ENCODE results near the gene DISC1. TPM values are rescaled to one million over a fixed set of nuclear protein-coding genes. Genes with fewer than 3 reads are reported as not detected.
"Not testable (repeated sequence)": the region's sequence is repeated elsewhere in the genome, so short reads cannot be mapped to it uniquely, and the experiment has no call there.

DISC1 gene
- polyA plus RNA-seq, 1 donor: 6.3 TPM

DNA sequence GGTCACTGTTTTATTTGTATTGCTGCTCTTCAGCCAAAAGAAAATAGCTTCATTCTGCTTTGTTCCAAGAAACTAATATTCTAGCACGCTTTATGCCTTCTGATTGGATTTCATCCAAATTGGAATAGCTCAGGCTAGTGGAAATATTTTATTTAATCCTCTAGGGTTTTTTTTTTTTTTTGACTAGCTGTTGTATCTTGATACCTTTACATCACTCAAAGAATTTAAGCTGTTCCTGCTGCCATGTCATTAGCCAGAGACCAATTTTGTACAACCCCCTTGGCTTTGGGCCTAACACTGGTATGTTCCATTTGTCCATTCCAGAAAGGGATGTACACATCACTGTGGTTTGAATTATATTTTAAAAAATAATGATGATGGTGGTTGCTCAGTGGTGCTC, 103.0 kb downstream of the DISC1 start:
- DNase-seq (ENCODE audit: low read depth): no peak

DNA sequence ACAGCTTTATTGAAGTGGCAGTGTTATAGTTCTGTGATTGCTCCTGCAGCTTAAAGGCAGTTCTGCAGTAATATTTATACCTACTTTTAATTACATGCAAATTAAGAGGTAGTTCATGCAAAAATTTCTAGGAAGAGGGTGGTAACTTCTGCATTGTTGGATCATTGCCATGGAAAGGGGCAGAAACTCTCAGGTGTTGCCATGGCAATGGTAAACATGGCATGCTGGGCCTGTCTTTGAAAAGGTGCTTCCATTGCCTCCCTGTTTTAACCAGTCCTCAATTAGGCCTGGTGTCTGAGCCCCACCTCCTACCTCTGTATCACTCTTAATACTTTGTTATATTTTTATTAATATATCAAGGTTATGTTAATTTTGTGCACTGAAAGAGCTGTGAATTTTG, 104.7 kb downstream of the DISC1 start:
- no peak for DNase-seq (ENCODE audit: low read depth)

DNA sequence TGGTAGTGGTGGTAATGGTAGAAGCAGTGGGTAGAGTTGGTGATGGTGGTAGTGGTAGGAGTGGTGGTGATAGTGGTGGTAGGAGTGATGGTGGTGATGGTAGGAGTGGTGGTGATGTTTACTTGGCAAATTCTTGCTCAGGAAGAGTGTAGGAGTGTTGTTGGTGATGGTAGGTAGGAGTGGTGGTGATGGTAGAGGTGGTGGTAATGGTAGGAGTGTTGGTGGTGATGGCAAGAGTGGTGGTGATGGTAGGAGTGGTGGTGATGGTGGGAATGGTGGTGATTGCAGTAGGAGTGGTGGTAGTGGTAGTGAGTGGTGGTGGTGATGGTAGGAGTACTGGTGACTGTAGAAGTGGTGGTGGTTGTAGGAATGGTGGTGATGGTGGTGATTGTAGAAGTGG, 106.5 kb downstream of the DISC1 start:
- no peak for DNase-seq (ENCODE audit: low read depth)

DNA sequence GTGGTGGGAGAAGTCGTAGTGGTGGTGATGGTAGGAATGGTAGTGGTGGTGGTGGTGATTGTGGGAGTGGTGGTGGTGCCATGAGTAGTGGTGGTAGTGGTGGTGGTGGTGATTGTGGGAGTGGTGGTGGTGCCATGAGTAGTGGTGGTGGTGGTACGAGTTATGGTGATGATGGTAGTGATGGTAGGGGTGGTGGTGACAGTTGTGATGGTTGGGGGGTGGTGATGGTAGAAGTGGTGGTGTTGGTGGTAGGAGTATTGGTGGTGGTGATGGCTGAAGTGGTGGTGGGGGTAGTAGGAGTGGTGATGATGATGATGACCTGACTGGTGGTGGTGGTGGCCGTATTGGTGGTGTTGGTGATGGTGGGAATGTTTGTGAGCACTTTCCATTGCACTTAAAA, 107.1 kb downstream of the DISC1 start:
- DNase-seq (ENCODE audit: low read depth): no peak

DNA sequence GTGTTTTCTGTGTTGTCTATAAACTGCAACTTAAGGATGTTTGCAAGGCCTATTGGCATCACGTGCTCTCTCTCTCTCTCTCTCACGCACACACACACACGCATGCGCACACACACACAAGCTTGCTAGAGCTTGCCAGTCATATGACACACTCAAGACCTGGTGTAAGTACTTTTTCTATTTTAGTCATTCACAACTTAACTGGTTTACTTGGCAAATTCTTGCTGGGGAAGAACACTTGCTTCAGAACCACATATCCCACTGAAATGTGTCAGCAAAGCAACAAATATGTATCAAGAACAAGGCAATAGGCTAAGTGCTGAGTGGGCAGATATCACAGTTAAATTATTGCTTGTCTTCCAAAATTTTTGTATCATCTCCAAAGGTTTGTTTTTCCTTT, 107.8 kb downstream of the DISC1 start:
- no peak for DNase-seq (ENCODE audit: low read depth)

DNA sequence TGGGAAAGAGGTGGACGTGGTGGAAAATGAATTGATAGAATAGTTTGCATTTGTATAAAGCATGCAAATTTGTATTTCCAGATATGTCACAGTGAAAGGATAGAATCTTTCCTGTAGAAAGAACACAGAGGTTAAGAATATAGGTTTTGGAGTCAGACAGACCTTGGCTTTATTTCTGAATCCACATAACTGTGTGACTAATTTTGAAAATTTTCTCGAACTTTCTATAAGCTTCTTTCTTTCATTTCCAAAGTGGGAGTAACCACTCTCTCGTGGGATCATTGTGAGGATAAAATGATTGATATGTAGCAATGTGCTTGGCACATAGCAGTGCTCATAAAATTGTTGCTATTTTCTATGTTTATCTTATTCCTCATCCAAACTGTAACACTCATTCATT, 108.8 kb downstream of the DISC1 start:
- no peak for DNase-seq (ENCODE audit: low read depth)

DNA sequence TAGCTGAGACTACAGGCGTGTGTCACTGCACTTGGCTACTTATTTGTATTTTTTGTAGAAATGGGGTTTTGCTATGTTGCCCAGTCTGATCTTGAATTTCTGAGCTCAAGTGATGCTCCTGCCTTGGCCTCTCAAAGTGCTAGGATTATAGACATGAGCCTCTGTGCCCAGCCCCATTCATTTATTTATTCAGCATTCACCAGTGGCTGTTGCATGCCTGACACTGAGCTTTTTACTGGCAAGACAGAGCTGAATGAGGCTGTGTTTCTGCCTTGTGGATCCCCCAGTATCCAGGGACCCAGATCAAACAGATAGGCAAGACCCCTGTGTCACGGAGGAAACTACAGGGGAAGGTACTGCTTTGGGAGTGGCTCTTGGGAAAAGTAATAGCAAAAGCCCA, 109.4 kb downstream of the DISC1 start:
- no peak for DNase-seq (ENCODE audit: low read depth)

DNA sequence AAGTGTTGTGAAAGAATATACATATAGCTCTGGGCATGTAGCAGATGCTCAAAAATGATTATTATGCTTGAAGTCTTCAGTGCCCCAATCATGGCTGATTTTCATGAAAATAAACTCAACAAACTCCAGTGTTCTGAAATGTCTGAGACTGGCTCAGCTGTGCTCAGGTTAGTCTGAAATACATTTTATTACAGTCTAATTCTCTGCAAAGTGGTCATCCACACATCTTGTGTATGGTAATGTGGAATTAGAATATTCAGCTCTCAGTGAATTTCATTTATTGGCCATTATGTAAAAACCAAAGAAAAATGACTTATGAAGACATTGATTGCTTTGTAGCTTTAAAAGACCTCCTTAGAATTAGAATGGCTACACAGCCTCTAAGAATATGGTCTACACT, 109.9 kb downstream of the DISC1 start:
- no peak for DNase-seq (ENCODE audit: low read depth)

DNA sequence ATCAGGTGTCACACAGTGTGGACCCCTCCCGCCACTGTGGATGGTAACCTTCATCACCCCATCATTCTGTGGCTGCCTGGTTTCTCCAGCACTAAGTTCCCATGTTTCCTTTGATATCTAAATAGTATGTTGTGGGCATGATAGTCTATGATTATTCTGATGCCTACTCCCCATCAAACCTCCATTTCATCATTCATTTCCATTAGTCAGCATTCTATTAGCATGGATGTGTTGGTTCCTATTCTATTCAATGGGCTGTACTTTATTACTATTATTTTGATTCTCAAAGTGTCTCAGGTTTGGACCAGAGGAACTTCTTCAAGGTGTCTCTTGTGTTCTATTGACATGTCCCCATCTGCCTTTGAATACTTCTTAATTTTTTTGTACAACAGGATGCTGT, 112.0 kb downstream of the DISC1 start:
- no peak for DNase-seq (ENCODE audit: low read depth)

DNA sequence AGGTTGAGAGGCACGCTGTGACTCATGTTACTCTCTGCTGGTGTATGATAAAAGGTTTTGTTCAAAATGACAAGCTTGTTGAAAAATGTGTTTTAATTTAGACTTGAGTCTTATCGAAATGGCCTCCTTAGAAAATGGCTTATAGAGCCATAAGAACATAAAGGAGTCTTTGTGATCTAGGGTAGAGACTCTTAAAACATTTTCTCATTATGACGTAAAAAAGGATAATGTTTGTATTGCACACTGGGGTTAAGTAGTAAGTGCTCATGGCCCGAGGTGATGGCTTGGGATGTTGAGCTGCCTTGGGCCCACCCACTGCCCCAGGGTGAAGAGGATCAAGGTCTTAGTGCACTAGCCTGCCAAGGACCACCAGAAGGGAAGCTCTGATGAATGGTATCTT, 117.4 kb downstream of the DISC1 start:
- no peak for DNase-seq (ENCODE audit: low read depth)

DNA sequence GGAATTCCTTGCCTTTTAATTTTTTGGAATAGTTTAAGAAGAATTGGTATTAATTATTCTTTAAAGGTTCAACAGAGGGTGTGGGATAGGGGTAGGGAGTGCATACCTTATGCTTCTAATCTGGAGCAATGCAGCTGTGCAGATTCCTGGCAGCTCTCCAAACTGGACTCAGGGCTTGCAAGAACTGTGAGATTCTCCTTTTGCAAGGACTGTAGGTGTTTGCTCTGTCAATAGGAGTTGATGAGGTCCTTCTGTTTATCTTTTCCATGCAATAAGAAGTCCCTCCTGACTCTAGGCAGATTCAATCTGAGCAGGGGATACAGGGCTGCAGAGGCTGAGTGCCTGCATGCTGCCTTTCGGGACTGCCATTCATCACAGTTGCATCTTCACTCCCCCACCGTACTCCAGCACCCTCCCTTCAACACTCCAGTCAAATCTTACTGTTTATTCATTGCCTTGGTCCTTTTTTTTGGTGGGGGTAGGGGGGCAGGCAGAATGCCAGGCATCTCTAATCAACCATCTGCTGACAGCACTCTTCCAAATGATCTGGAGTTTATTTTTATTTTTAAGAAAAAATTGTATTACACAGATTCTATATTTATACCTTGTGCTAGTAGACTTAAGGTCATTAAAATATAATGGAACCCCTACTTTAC, 122.3 kb downstream of the DISC1 start:
- DNase-seq (ENCODE audit: low read depth): no peak

DNA sequence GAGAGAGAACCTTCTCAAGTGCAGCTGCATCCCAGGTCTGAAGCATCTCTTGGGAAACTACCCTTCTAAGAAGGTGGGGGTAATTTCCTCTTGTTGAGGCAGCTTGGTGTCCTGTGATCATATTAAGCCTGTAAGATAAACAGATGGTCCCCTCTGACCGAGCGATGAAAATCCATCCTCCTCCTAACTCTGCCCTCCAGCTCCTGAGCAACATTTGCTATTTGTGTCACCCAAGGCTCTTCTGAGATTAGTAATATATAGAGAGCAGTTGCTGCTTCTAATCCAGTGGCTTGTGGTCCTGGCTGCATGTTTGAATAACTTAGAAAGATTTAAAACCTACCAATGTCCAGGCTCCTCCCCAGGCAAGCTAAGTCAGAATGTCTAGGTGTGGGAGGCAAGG, 123.7 kb downstream of the DISC1 start:
- no peak for DNase-seq (ENCODE audit: low read depth)

DNA sequence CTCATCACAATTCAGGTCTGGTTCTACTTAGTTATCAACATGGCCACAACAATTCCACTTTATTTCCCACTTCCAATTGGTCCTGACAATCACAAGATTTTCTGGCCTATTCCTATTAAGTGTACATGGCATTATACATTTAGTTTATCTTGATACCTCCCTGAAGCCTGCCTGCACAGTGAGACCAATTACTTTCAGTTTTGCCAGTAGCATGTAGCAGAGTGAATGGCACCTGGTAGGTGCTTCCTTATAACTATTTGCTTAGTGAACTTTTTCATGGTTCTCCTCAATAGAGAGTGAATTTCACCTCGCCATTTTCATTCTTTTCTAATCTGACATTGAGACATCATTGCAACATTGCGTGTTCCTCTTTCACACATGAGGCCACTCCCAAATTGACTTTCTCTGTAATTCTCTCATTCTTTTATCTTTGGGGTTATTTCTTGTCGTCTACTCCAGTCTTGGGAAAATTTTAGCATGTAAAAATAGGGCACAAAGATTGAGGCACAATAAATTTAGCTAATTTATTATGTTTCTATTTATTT, 124.3 kb downstream of the DISC1 start:
- DNase-seq (ENCODE audit: low read depth): no peak

DNA sequence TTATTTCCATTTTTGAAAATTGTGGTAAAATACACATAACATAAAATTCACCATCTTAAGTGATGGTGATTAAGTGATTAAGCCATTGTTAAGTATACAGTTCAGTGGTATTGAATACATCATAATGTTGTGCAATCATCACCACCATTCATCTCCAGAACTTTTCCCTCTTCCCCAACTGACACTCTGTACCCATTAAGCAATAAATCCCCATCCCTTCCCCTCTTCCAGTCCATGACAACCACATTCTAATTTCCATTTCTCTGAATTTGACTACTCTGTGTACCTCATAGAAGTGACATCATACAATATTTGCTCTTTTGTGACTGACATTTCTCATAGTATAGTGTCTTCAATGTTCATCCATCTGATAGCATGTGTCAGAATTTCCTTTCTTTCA, 124.8 kb downstream of the DISC1 start:
- no peak for DNase-seq (ENCODE audit: low read depth)

DNA sequence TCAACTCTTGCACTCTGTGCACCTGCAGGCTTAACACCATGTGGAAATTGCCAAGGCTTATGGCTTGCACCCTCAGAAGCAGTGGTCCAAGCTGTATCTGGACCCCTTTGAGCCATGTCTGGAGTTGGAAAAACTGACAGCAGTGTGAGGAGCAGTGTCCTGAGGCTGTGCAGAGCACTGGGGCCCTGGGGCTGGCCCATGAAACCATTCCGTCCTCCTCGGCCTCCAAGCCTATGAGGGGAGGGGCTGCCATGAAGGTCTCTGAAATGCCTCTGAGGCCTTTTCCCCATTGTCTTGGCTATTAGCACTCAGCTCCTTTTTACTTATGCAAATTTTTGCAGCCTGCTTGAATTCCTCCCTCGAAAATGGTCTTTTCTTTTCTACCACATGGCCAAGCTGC, 126.7 kb downstream of the DISC1 start:
- DNase-seq (ENCODE audit: low read depth): no peak

DNA sequence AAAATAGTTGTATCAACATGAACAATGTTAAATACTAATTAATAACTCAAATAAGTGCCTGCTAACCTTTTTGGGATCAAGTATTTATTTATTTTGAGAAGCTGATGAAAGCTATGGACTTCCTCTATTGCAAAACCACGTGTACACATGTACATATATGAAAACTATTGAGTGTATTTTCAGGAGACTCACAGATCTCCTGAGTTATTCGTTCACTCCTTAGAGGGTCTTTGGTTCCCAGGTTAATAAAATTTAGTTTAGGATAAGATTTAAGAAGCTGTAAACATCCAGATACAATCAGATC, 130.5 kb downstream of the DISC1 start:
- DNase-seq (ENCODE audit: low read depth): no peak

DNA sequence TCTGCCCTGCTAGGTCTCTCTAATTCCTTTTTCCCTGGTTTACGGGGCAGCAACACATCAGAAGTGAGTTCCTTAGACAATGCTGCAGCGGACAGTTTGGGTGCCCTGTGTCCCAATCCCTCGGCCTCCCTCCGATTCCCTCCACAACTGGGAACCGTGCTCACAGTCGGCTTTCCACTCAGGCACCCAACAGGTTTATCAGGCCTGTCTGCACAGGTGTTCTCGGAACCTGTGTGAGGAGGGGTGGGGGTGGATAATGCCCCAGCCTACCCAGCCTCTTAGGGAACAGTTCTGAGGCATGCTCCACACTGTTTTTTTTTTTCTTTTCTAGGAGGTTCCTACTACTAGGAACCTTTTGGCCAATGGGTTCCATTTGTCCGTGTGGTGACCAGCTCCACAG, 131.2 kb downstream of the DISC1 start:
- DNase-seq (ENCODE audit: low read depth): no peak

DNA sequence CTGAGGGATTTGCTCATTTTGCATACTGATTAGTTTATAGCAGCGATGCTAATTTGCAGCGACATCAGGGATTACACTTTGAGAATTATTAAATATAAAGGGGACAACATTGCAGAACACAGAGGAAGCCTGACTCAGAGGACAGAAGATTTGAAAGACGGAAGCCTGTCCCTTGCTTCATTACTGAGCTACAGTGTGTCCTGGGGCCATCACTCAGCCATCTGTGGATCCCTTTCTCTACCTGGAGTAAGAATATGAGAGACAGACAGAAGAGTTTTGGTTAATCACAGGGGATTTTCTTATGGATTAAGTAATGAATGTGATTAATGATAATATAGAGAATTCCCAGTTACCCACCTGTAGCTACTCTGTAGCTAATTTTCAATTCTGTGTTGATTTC, 134.7 kb downstream of the DISC1 start:
- no peak for DNase-seq (ENCODE audit: low read depth)

DNA sequence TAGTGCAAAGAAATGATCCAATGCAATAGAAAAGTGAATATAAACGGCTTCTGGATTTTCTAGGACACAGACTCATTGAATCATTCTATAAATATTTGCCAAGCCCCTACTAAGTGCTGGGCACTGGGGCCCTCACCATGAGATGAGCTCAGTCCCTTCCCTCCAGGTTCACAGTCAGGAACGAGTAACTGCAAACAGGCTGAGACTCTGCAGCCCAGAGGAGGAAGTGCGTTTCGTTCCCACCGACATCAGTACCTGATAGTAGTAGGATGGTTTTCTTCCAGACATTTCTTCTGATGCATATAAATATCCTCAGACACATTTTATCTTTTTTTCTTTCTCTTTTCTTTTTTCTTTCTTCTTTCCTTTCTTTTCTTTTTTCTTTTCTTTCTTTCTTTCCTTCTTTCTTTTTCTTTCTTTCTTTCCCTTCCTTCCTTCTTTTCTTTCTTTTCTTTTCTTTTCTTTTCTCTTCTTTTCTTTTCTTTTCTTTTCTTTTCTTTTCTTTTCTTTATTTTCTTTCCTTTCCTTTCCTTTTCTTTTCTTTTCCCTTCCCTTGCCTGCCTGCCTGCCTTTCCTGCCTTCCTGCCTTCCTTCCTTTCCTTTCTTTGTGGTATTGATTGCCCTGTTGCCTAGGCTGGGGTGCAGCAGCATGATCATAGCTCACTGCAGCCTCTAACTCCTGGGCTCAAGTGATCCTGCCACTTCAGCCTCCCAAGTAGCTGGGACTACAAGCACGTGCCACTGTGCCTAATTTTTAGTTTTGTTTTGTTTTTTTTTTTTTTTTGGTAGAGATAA, 135.4 kb downstream of the DISC1 start:
- no peak for DNase-seq (ENCODE audit: low read depth)

DNA sequence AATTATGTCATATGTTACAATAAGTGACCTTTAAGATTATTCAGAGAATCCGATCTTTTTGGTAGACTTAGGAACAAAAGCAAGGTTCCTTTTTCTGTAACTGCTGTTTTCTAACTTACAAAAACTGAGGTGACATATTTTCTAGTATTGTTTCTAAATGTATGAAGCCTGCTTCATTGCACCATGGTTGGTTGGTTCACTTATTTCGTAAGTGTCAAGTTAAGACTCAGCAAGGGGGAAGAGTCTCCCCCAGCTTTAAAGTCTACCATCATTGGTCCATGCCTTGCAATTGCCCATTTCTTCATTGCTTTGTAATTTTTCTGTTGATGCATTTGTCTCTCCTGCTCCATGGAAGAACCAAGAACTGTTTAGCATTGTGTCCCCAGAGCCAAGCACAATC, 136.9 kb downstream of the DISC1 start:
- DNase-seq (ENCODE audit: low read depth): no peak

DNA sequence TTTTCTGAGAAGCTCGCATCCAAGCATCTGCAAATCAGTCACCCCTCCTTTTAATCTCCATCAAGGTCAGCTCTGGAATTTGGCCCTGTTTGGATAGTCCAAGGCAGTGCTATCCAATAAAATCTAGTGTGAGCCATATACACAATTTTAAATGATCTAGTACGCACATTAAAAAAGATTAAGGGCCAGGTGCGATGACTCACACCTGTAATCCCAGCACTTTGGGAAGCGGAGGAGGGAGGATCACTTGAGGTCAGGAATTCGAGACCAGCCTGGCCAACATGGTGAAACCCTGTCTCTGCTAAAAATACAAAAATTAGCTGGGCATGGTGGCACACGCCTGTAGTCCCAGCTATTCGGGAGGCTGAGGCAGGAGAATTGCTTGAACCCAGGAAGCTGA, 139.2 kb downstream of the DISC1 start:
- DNase-seq (ENCODE audit: low read depth): not testable (repeated sequence)

DNA sequence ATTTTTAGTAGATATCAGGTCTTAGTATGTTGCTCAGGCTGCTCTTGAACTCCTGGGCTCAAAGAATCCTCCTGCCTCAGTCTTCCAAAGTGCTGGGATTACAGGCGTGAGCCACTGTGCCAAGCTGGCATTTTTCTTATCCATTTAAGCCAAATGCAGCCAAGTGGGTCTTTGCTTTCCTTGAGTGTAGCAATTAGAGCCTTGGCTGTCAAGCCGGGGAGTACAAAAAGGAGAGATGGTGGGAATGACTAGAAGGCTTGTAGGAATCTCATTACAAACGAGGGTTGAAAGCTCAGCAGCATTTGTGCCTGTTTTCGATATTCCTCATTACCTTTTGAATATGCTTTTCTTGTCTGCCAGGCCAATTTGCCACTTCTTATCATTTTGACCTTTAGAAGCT, 140.9 kb downstream of the DISC1 start:
- DNase-seq (ENCODE audit: low read depth): no peak

DNA sequence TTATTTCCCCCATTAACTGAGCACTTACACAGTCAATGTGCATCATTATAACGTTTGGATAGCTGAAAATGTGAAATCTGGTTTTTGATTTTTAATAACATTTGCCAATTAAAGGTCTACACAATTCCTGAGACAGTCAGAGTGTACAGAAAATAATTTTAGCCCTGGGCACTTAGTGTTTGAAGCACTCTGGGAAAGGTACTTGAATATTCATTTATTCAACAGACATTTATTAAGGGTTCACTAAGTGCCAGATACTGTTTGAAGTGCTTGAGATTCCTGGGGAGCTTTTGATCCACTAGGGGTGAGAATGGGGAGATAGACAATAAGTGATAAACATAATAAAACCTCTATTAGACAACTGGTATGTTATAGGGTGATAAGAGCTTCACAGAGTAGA, 141.8 kb downstream of the DISC1 start:
- no peak for DNase-seq (ENCODE audit: low read depth)
